Liver (tissue), 9 donors: ENCODE data around the gene PDZRN4. TPM values are rescaled to one million over a fixed set of nuclear protein-coding genes. Genes with fewer than 3 reads are reported as not detected.

Experiments used
- DNase-seq: peaks from one replicate; pipeline ENCODE4 v3.0.0-alpha.2; 2017; ENCODE audit warnings: low spot score
- H3K27ac ChIP-seq, 2 donors: one replicate each; pipeline ENCODE4 v1.7.0; 2013; ENCODE audit warnings: inconsistent platforms in 2 of 2, low read length in 2 of 2, control low read depth in 1 of 2, low read depth in 1 of 2, mild to moderate bottlenecking in 1 of 2
- H3K27me3 ChIP-seq, 4 donors: one replicate each; pipeline versions ENCODE4 v1.6.1 to v1.7.0; 2013; ENCODE audit warnings: low read length in 3 of 4, inconsistent platforms in 1 of 4, mild to moderate bottlenecking in 1 of 4, moderate library complexity in 1 of 4; ENCODE audit not compliant: control insufficient read depth in 4 of 4, insufficient read depth in 4 of 4
- H3K36me3 ChIP-seq, 4 donors: one replicate each; pipeline versions ENCODE4 v1.6.1 to v1.7.0; 2013; ENCODE audit warnings: low read length in 3 of 4, mild to moderate bottlenecking in 3 of 4, low read depth in 1 of 4, moderate library complexity in 1 of 4; ENCODE audit not compliant: control insufficient read depth in 4 of 4, insufficient read depth in 3 of 4
- H3K4me1 ChIP-seq, 4 donors: one replicate each; pipeline versions ENCODE4 v1.6.1 to v1.7.0; 2013; ENCODE audit warnings: low read length in 3 of 4, mild to moderate bottlenecking in 3 of 4, moderate library complexity in 1 of 4; ENCODE audit not compliant: control insufficient read depth in 4 of 4, insufficient read depth in 4 of 4
- H3K4me3 ChIP-seq, 3 donors: one replicate each; pipeline versions ENCODE4 v1.6.1 to v1.7.0; 2013; ENCODE audit warnings: low read length in 3 of 3, control low read depth in 1 of 3, low read depth in 1 of 3, mild to moderate bottlenecking in 1 of 3
- H3K9ac ChIP-seq, 2 donors: one replicate each; pipeline ENCODE4 v1.7.0; 2013; ENCODE audit warnings: low read length in 2 of 2, mild to moderate bottlenecking in 2 of 2, moderate library complexity in 2 of 2, control low read depth in 1 of 2, low read depth in 1 of 2
- H3K9me3 ChIP-seq, 4 donors: one replicate each; pipeline versions ENCODE4 v1.6.1 to v1.7.0; 2013; ENCODE audit warnings: low read length in 3 of 4; ENCODE audit not compliant: control insufficient read depth in 4 of 4
- EGR1 ChIP-seq, 2 donors: IDR thresholded peaks; 2 replicates each; pipeline ENCODE4 v1.6.1; 2016 to 2018; ENCODE audit warnings: antibody characterized with exemption in 2 of 2, low read depth in 2 of 2
- FOXA1 ChIP-seq: IDR thresholded peaks from 2 replicates; pipeline ENCODE4 v1.6.1; 2016; ENCODE audit warnings: antibody characterized with exemption
- FOXA2 ChIP-seq: IDR thresholded peaks from 2 replicates; pipeline ENCODE4 v1.6.1; 2016; ENCODE audit warnings: antibody characterized with exemption
- GABPA ChIP-seq, 2 donors: IDR thresholded peaks in 1 of 2; conservative IDR thresholded peaks in 1 of 2; 2 replicates each; pipeline ENCODE4 v1.6.1; 2016; ENCODE audit warnings: antibody characterized with exemption in 2 of 2, mild to moderate bottlenecking in 1 of 2, moderate library complexity in 1 of 2
- HNF4A ChIP-seq, 2 donors: conservative IDR thresholded peaks; 2 replicates each; pipeline ENCODE4 v1.6.1; 2016; ENCODE audit warnings: antibody characterized with exemption in 2 of 2, mild to moderate bottlenecking in 2 of 2
- HNF4G ChIP-seq: IDR thresholded peaks from 2 replicates; pipeline ENCODE4 v1.6.1; 2016; ENCODE audit warnings: antibody characterized with exemption
- JUND ChIP-seq, 2 donors: IDR thresholded peaks; 2 replicates each; pipeline ENCODE4 v1.6.1; 2016; ENCODE audit warnings: antibody characterized with exemption in 2 of 2
- NR2F2 ChIP-seq: IDR thresholded peaks from 2 replicates; pipeline ENCODE4 v1.6.1; 2016; ENCODE audit warnings: antibody characterized with exemption
- RAD21 ChIP-seq, 2 donors: IDR thresholded peaks; 2 replicates each; pipeline ENCODE4 v1.6.1; 2016; ENCODE audit warnings: antibody characterized with exemption in 2 of 2, mild to moderate bottlenecking in 2 of 2
- RXRA ChIP-seq, 2 donors: IDR thresholded peaks; 2 replicates each; pipeline ENCODE4 v1.6.1; 2017 to 2018; ENCODE audit warnings: antibody characterized with exemption in 2 of 2, mild to moderate bottlenecking in 1 of 2
- SP1 ChIP-seq: IDR thresholded peaks from 2 replicates; pipeline ENCODE4 v1.6.1; 2018; ENCODE audit warnings: antibody characterized with exemption, mild to moderate bottlenecking
- TAF1 ChIP-seq: conservative IDR thresholded peaks from 2 replicates; pipeline ENCODE4 v1.6.1; 2016; ENCODE audit warnings: antibody characterized with exemption, mild to moderate bottlenecking
- YY1 ChIP-seq: IDR thresholded peaks from 2 replicates; pipeline ENCODE4 v1.6.1; 2016; ENCODE audit warnings: antibody characterized with exemption, mild to moderate bottlenecking
- WGBS: extraction: QIAGEN DNeasy Blood & Tissue Kit; methylation state at CpG from one replicate; pipeline ENCODE4 v1.1.7; 2013; 5-methylcytosine and 5-hydroxymethylcytosine counted together
- polyA plus RNA-seq, 2 donors: library from polyadenylated mRNA; stranded (reverse) in 1 of 2; unstranded in 1 of 2; fragments of 200-250 nt in 1 of 2; fragments of >200 nt in 1 of 2; fragmentation: Nextera tagmentation in 1 of 2; extraction: Ambion mirVana in 1 of 2; gene quantifications; one replicate each; pipeline versions ENCODE4 v1.2.1 to v1.2.3, GENCODE V29; 2013 to 2015
- total RNA-seq, 2 donors: library from RNA; depleted of rRNA; stranded (reverse); fragments of >200 nt; gene quantifications; one replicate each; pipeline ENCODE4 v1.2.3, GENCODE V29; 2014
- TF ChIP-seq, protein P1 (sequence below): IDR thresholded peaks from 2 replicates; pipeline ENCODE4 v1.6.1; 2016; ENCODE audit warnings: antibody characterized with exemption
- TF ChIP-seq, protein P2 (sequence below): IDR thresholded peaks from 2 replicates; pipeline ENCODE4 v1.6.1; 2016; ENCODE audit warnings: antibody characterized with exemption
- TF ChIP-seq, protein P3 (sequence below): IDR thresholded peaks from 2 replicates; pipeline ENCODE4 v1.6.1; 2016; ENCODE audit warnings: antibody characterized with exemption
- TF ChIP-seq, protein P4 (sequence below): IDR thresholded peaks from 2 replicates; pipeline ENCODE4 v1.6.1; 2016; ENCODE audit warnings: antibody characterized with exemption, mild to moderate bottlenecking
- TF ChIP-seq, protein P5 (sequence below): fragments of 150-350 bp; IDR thresholded peaks from 2 replicates; pipeline ENCODE4 v1.5.1; 2017; ENCODE audit warnings: improper control_type of control experiment, low read depth, low read length; ENCODE audit not compliant: missing input control
- donor health status: healthy.
- donor health status: healthy.
- donor health status: healthy.
- donor health status: healthy.
- donor health status: healthy.

PDZRN4 gene
- total and polyA plus RNA-seq, 4 donors, result 0.11 to 1.1 (median 0.24) TPM

DNA sequence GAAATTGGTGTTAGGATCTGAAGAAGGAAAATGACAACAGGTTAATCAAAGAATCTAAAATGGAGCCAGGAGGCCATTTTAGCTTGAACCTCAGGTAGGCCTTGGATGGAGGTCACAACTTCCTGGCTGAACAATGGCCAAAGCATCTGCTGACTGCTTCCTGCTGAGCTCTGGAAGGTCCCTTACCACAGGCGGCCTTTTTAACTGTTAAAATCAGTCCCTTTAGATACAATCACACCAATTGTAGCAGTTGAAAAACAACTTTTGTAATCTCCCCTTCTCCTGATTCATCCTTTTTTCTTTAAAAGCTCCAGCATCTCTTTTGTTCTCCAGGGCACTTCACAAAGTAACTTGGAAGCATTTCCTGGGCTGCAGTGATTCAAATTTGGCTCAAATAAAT is 388.8 kb downstream of the PDZRN4 start:
- TF ChIP-seq HNF4G, result no peak
- TF ChIP-seq TAF1, result no peak
- TF ChIP-seq RAD21 (IDR thresholded peaks at IDR 0.05), result no peak
- TF ChIP-seq, protein P1, sequence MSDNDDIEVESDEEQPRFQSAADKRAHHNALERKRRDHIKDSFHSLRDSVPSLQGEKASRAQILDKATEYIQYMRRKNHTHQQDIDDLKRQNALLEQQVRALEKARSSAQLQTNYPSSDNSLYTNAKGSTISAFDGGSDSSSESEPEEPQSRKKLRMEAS, result no peak
- no peak for TF ChIP-seq GABPA (IDR thresholded peaks at IDR 0.05 in 1 of 2, conservative IDR thresholded peaks at IDR 0.05 in 1 of 2)
- TF ChIP-seq SP1, result no peak
- no peak for TF ChIP-seq NR2F2
- no peak for TF ChIP-seq HNF4A (conservative IDR thresholded peaks at IDR 0.05)
- WGBS, result 66% methylated on average over 1 of the region's 1 CpG
- H3K27me3 ChIP-seq, result peaks cover 0 to 4% (median 0%) of the 10 kb centered on the region in 4 donors

DNA sequence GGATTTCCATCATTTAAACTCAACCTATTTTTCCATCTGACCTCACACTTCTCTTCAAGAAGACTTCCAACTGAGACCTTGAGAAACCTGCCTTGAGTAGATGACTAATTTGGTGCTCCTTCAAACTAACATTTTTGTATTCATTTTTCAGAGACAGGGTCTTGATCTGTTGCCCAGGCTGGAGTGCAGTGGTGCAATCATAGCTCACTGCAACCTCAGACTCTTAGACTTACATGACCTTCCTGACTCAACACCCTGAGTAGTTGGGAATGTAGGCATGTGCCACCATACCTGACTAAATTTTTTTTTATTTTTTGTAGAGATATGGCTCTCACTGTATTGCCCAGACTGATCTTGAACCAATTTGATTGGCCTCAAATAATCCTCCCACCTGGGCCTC is 389.9 kb downstream of the PDZRN4 start:
- Histone ChIP-seq H3K27me3 (peaks cover 0 to 4% (median 0%) of the 10 kb centered on the region in 4 donors), H3K9me3 (no peaks in the 10 kb centered on the region), H3K4me1 (no peaks in the 10 kb centered on the region), H3K36me3 (no peaks in the 10 kb centered on the region), H3K9ac (no peak overlapping the region), H3K27ac (no peak overlapping the region), H3K4me3 (no peak overlapping the region)
- no peak for DNase-seq
- no peak for TF ChIP-seq HNF4A (conservative IDR thresholded peaks at IDR 0.05)
- no peak for TF ChIP-seq JUND (IDR thresholded peaks at IDR 0.05)
- no peak for TF ChIP-seq FOXA2
- TF ChIP-seq, protein P1, result no peak
- TF ChIP-seq, protein P2, sequence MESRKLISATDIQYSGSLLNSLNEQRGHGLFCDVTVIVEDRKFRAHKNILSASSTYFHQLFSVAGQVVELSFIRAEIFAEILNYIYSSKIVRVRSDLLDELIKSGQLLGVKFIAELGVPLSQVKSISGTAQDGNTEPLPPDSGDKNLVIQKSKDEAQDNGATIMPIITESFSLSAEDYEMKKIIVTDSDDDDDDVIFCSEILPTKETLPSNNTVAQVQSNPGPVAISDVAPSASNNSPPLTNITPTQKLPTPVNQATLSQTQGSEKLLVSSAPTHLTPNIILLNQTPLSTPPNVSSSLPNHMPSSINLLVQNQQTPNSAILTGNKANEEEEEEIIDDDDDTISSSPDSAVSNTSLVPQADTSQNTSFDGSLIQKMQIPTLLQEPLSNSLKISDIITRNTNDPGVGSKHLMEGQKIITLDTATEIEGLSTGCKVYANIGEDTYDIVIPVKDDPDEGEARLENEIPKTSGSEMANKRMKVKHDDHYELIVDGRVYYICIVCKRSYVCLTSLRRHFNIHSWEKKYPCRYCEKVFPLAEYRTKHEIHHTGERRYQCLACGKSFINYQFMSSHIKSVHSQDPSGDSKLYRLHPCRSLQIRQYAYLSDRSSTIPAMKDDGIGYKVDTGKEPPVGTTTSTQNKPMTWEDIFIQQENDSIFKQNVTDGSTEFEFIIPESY, result no peak
- no peak for TF ChIP-seq GABPA (IDR thresholded peaks at IDR 0.05 in 1 of 2, conservative IDR thresholded peaks at IDR 0.05 in 1 of 2)
- TF ChIP-seq, protein P3, sequence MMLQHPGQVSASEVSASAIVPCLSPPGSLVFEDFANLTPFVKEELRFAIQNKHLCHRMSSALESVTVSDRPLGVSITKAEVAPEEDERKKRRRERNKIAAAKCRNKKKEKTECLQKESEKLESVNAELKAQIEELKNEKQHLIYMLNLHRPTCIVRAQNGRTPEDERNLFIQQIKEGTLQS, result no peak
- no peak for TF ChIP-seq FOXA1
- no peak for TF ChIP-seq YY1
- TF ChIP-seq TAF1, result no peak
- TF ChIP-seq RXRA (IDR thresholded peaks at IDR 0.05), result no peak
- TF ChIP-seq, protein P4, sequence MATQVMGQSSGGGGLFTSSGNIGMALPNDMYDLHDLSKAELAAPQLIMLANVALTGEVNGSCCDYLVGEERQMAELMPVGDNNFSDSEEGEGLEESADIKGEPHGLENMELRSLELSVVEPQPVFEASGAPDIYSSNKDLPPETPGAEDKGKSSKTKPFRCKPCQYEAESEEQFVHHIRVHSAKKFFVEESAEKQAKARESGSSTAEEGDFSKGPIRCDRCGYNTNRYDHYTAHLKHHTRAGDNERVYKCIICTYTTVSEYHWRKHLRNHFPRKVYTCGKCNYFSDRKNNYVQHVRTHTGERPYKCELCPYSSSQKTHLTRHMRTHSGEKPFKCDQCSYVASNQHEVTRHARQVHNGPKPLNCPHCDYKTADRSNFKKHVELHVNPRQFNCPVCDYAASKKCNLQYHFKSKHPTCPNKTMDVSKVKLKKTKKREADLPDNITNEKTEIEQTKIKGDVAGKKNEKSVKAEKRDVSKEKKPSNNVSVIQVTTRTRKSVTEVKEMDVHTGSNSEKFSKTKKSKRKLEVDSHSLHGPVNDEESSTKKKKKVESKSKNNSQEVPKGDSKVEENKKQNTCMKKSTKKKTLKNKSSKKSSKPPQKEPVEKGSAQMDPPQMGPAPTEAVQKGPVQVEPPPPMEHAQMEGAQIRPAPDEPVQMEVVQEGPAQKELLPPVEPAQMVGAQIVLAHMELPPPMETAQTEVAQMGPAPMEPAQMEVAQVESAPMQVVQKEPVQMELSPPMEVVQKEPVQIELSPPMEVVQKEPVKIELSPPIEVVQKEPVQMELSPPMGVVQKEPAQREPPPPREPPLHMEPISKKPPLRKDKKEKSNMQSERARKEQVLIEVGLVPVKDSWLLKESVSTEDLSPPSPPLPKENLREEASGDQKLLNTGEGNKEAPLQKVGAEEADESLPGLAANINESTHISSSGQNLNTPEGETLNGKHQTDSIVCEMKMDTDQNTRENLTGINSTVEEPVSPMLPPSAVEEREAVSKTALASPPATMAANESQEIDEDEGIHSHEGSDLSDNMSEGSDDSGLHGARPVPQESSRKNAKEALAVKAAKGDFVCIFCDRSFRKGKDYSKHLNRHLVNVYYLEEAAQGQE, result no peak
- no peak for TF ChIP-seq NR2F2
- TF ChIP-seq, protein P5, sequence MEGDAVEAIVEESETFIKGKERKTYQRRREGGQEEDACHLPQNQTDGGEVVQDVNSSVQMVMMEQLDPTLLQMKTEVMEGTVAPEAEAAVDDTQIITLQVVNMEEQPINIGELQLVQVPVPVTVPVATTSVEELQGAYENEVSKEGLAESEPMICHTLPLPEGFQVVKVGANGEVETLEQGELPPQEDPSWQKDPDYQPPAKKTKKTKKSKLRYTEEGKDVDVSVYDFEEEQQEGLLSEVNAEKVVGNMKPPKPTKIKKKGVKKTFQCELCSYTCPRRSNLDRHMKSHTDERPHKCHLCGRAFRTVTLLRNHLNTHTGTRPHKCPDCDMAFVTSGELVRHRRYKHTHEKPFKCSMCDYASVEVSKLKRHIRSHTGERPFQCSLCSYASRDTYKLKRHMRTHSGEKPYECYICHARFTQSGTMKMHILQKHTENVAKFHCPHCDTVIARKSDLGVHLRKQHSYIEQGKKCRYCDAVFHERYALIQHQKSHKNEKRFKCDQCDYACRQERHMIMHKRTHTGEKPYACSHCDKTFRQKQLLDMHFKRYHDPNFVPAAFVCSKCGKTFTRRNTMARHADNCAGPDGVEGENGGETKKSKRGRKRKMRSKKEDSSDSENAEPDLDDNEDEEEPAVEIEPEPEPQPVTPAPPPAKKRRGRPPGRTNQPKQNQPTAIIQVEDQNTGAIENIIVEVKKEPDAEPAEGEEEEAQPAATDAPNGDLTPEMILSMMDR, result no peak
- TF ChIP-seq HNF4G, result no peak
- no peak for TF ChIP-seq RAD21 (IDR thresholded peaks at IDR 0.05)
- no peak for TF ChIP-seq SP1
- no peak for TF ChIP-seq EGR1 (IDR thresholded peaks at IDR 0.05; ENCODE audit: low read depth in 2 of 2)

More for the DNA sequence above, 388.8 kb downstream of the PDZRN4 start:
- Histone ChIP-seq H3K4me1 (no peaks in the 10 kb centered on the region), H3K9ac (no peak overlapping the region), H3K9me3 (no peaks in the 10 kb centered on the region), H3K36me3 (no peaks in the 10 kb centered on the region), H3K4me3 (no peak overlapping the region), H3K27ac (no peak overlapping the region)
- DNase-seq, result no peak
